Measurements from ENCODE around the gene FUT6. TPM values are rescaled to one million over a fixed set of nuclear protein-coding genes. Genes with fewer than 3 reads are reported as not detected.

The FUT6 gene
- total and polyA plus RNA-seq, 2 donors (not counting 1 experiment from before 2014, with no cell fraction given): not detected

DNA sequence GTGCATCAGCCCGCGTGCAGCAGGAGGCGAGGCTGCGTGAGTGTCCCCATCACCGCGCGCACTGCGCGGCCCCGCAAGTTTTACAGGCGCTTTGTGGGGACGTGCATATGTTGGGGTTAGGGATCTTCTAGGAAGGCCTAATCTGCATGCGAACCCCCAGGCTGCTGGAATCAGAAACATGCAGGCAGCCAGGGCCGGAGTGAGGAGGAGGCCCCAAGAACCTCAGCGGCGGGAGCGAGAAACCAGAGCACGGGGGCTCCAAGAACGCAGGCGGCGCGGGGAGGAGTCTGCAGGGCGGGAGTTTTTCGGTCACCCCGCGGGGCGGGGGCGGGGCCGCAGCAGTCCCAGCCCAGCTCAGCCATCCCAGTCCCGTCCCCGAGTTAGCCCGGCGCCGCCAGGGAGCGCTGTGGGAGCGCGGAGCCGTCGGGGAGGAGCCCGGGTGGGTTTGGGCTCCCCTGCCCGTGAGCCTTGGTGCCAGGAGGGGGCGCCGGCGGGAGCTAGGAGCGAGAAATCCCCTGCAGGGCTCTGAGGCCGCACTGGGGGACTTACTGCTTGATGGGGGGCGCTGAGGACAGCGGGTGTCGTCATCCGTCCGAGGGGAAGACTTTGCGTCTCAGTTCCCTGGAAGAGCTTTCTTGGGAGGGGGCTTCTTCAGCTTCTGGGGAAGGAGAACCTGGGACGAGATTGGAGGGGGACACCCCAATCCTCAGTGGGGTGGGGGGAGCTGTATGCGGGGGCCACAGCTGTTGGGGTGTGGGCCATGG is 35.6 kb downstream of the FUT6 start:
- no peaks in the 10 kb centered on the region for H3K9me3 ChIP-seq (ENCODE audit: control insufficient read depth, insufficient read depth, low read depth, low read length)
- peak overlapping the region; percentile 83 for H3K4me2 ChIP-seq (ENCODE audit: extremely low read depth, insufficient read depth, low read length)
- DNase-seq (ENCODE audit: low read depth in 2 of 2): peak; percentile 70 to 78
- peak; percentile 69 for TF ChIP-seq EZH2 (IDR thresholded peaks at IDR 0.05; ENCODE audit: low read length, missing control alignments)
- TF ChIP-seq, protein P1, sequence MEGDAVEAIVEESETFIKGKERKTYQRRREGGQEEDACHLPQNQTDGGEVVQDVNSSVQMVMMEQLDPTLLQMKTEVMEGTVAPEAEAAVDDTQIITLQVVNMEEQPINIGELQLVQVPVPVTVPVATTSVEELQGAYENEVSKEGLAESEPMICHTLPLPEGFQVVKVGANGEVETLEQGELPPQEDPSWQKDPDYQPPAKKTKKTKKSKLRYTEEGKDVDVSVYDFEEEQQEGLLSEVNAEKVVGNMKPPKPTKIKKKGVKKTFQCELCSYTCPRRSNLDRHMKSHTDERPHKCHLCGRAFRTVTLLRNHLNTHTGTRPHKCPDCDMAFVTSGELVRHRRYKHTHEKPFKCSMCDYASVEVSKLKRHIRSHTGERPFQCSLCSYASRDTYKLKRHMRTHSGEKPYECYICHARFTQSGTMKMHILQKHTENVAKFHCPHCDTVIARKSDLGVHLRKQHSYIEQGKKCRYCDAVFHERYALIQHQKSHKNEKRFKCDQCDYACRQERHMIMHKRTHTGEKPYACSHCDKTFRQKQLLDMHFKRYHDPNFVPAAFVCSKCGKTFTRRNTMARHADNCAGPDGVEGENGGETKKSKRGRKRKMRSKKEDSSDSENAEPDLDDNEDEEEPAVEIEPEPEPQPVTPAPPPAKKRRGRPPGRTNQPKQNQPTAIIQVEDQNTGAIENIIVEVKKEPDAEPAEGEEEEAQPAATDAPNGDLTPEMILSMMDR (conservative IDR thresholded peaks at IDR 0.05 in 1 of 2, IDR thresholded peaks at IDR 0.05 in 1 of 2; ENCODE audit: low read depth in 1 of 2, low read length in 2 of 2): peak; percentile 84 to 92
- H3K27ac ChIP-seq (ENCODE audit: insufficient read depth, low read length): no peak overlapping the region
- H3K4me3 ChIP-seq (replicated peaks in 1 of 4; ENCODE audit: control extremely low read depth in 1 of 4, insufficient read depth in 1 of 4, low read depth in 3 of 4, low read length in 4 of 4): peak overlapping the region in 2 of 4 experiments; percentile 15 to 49
- H3K27me3 ChIP-seq (ENCODE audit: control insufficient read depth, insufficient read depth, low read length): peaks cover 14% of the 10 kb centered on the region
- H3K79me2 ChIP-seq (ENCODE audit: control insufficient read depth, insufficient read depth, low read length): no peaks in the 10 kb centered on the region
- no peak overlapping the region for H3K9ac ChIP-seq (ENCODE audit: insufficient read depth, low read length)
- H3K36me3 ChIP-seq (ENCODE audit: control insufficient read depth, insufficient read depth, low read length): no peaks in the 10 kb centered on the region
- H2AFZ ChIP-seq (ENCODE audit: low read length): peak overlapping the region; percentile 55
- peaks cover 4% of the 10 kb centered on the region for H3K4me1 ChIP-seq (ENCODE audit: control insufficient read depth, extremely low read depth, insufficient read depth, low read length)
- no peaks in the 10 kb centered on the region for H4K20me1 ChIP-seq (ENCODE audit: control insufficient read depth, extremely low read depth, insufficient read depth, low read length)

DNA sequence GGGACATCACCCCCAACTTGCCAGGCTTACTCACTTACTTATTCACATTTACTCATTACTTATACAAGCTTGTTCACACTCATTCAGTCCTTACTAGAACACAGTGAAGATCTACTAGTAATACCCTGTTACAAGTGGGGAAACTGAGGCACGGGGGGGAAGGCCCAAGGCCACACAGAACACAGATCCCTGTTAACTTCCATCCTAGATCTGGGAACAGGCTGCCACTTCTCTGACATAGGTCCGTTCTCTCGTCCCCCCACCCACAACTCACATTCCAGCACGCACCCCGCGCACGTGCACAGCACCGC is 36.1 kb downstream of the FUT6 start:
- Histone ChIP-seq H3K36me3 (ENCODE audit: control insufficient read depth, insufficient read depth, low read length) (no peaks in the 10 kb centered on the region), H3K79me2 (ENCODE audit: control insufficient read depth, insufficient read depth, low read length) (no peaks in the 10 kb centered on the region), H3K4me2 (ENCODE audit: extremely low read depth, insufficient read depth, low read length) (peak overlapping the region; percentile 83), H3K4me3 (replicated peaks in 1 of 4; ENCODE audit: control extremely low read depth in 1 of 4, insufficient read depth in 1 of 4, low read depth in 3 of 4, low read length in 4 of 4) (peak overlapping the region in 1 of 4 experiments; percentile 49), H3K9me3 (ENCODE audit: control insufficient read depth, insufficient read depth, low read depth, low read length) (no peaks in the 10 kb centered on the region), H2AFZ (ENCODE audit: low read length) (peak overlapping the region; percentile 55), H3K27me3 (ENCODE audit: control insufficient read depth, insufficient read depth, low read length) (peaks cover 17% of the 10 kb centered on the region), H3K27ac (ENCODE audit: insufficient read depth, low read length) (no peak overlapping the region), H4K20me1 (ENCODE audit: control insufficient read depth, extremely low read depth, insufficient read depth, low read length) (no peaks in the 10 kb centered on the region), H3K9ac (ENCODE audit: insufficient read depth, low read length) (no peak overlapping the region), H3K4me1 (ENCODE audit: control insufficient read depth, extremely low read depth, insufficient read depth, low read length) (peaks cover 4% of the 10 kb centered on the region)
- TF ChIP-seq, protein P1 (conservative IDR thresholded peaks at IDR 0.05 in 1 of 2, IDR thresholded peaks at IDR 0.05 in 1 of 2; ENCODE audit: low read depth in 1 of 2, low read length in 2 of 2): no peak
- TF ChIP-seq EZH2 (IDR thresholded peaks at IDR 0.05; ENCODE audit: low read length, missing control alignments): no peak
- no peak for DNase-seq (ENCODE audit: low read depth in 2 of 2)

DNA sequence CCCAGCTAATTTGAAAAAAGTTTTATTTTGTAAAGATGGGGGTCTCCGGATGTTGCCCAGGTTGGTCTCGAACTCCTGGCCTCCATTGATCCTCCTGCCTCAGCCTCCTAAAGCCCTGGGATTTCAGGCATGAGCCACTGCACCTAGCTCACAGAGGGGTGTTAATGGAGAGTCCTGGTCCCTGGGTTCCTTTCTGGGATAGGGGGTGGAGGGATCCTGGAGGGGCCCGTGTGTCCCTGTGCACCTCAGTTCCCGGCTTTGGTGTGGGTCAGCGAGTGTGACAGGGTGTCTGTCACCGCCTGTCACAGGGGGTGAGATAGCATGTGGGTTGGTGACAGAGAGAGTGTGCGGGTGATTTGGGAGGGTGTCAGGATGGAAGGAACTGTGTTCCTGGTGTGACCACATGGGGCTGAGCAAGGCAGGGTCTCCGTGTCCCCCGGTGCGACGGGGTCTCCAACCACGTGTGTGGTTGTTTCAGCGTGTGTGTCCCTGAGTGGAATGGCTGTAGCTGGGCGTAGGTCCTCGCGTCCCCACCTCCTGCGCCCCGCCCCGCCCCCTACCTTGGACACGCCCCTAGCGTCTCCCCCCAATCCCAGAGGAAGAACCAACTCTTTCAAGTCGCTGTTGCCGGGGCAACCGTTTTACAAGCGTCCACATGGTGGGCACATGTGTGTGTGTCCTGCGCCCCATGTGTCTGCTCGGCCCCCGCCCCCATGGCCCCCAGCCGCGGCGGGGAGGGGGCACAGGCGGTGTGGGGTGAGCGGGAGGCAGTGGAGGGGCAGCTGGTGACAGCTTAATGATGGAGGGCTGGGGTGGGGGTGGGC is 37.5 kb downstream of the FUT6 start:
- TF ChIP-seq, protein P1 (conservative IDR thresholded peaks at IDR 0.05 in 1 of 2, IDR thresholded peaks at IDR 0.05 in 1 of 2; ENCODE audit: low read depth in 1 of 2, low read length in 2 of 2): no peak
- TF ChIP-seq EZH2 (IDR thresholded peaks at IDR 0.05; ENCODE audit: low read length, missing control alignments): no peak
- no peak overlapping the region for H3K4me3 ChIP-seq (replicated peaks in 1 of 4; ENCODE audit: control extremely low read depth in 1 of 4, insufficient read depth in 1 of 4, low read depth in 3 of 4, low read length in 4 of 4)
- no peak overlapping the region for H3K27ac ChIP-seq (ENCODE audit: insufficient read depth, low read length)
- no peak overlapping the region for H2AFZ ChIP-seq (ENCODE audit: low read length)
- H3K79me2 ChIP-seq (ENCODE audit: control insufficient read depth, insufficient read depth, low read length): no peaks in the 10 kb centered on the region
- H3K27me3 ChIP-seq (ENCODE audit: control insufficient read depth, insufficient read depth, low read length): peaks cover 17% of the 10 kb centered on the region
- no peak overlapping the region for H3K4me2 ChIP-seq (ENCODE audit: extremely low read depth, insufficient read depth, low read length)
- no peaks in the 10 kb centered on the region for H3K36me3 ChIP-seq (ENCODE audit: control insufficient read depth, insufficient read depth, low read length)
- H3K4me1 ChIP-seq (ENCODE audit: control insufficient read depth, extremely low read depth, insufficient read depth, low read length): peaks cover 4% of the 10 kb centered on the region
- H3K9me3 ChIP-seq (ENCODE audit: control insufficient read depth, insufficient read depth, low read depth, low read length): no peaks in the 10 kb centered on the region
- peak; percentile 23 to 29 for DNase-seq (ENCODE audit: low read depth in 2 of 2)
- no peak overlapping the region for H3K9ac ChIP-seq (ENCODE audit: insufficient read depth, low read length)
- H4K20me1 ChIP-seq (ENCODE audit: control insufficient read depth, extremely low read depth, insufficient read depth, low read length): no peaks in the 10 kb centered on the region
